Muscle of arm (tissue), 12 donors: Measurements from ENCODE around the gene HSPG2. TPM values are rescaled to one million over a fixed set of nuclear protein-coding genes. Genes with fewer than 3 reads are reported as not detected.
"Not testable (repeated sequence)": the region's sequence is repeated elsewhere in the genome, so short reads cannot be mapped to it uniquely, and the experiment has no call there.

ENCODE experiments used
- DNase-seq: peaks from one replicate; pipeline ENCODE4 v3.0.0-alpha.2; 2013
- polyA plus RNA-seq, 12 donors: library from polyadenylated mRNA; unstranded; fragments of 120-200 nt; gene quantifications; one replicate each; pipeline ENCODE4 v1.2.1, GENCODE V29; 2013; ENCODE audit not compliant: insufficient read length in 12 of 12

The HSPG2 gene
- polyA plus RNA-seq, 12 donors: 190 to 355 (median 246) TPM

DNA sequence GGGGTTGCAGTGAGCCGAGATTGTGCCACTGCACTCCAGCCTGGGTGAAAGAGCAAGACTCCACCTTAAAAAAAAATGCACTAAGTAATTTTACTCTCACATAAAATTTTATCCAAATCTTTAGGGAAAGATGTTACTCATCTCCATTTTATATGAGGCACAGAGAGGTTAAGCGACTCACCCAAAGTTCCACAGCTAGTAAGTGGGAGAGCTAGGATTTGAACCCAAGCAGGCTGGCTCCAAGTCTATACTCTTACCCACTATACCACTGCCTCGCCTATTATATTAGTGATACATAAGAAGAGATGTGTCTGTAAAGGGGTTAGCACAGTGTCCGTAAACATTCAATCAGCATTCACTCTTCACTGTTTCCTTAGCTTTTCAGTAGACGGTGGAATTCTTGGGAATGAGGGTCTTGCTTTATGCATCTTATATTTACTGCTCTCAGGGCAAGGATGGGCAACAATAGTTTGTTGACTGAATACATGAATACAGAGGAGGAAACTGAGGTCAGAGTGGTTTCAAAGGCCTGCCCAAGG lies 109.9 kb downstream of the HSPG2 start:
- DNase-seq: no peak

GRCh38 chr1:21826694-21827093 lies 110.4 kb downstream of the HSPG2 start:
- DNase-seq: not testable (repeated sequence)

DNA sequence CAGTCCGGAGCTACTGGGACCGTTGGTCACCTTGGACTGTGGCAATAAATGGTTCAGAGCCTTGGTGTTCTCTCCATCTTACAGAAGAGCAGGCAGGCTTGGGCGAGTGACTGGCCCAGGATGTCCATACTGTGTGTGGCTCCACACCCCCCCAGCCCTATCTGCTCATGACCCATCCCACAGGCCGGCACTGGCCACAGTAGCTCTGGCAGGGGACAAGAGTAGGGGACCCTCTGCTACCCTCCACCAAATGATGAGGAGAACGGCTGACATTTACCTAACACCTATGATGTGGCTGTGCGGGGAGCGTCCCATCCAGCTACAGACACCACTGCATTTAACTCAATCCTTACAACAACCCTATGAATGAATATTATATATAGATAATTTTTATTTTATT lies 111.7 kb downstream of the HSPG2 start:
- no peak for DNase-seq

GRCh38 chr1:21824926-21825325 lies 112.2 kb downstream of the HSPG2 start:
- DNase-seq: no peak

GRCh38 chr1:21823980-21824702 lies 113.0 kb downstream of the HSPG2 start:
- no peak for DNase-seq

DNA sequence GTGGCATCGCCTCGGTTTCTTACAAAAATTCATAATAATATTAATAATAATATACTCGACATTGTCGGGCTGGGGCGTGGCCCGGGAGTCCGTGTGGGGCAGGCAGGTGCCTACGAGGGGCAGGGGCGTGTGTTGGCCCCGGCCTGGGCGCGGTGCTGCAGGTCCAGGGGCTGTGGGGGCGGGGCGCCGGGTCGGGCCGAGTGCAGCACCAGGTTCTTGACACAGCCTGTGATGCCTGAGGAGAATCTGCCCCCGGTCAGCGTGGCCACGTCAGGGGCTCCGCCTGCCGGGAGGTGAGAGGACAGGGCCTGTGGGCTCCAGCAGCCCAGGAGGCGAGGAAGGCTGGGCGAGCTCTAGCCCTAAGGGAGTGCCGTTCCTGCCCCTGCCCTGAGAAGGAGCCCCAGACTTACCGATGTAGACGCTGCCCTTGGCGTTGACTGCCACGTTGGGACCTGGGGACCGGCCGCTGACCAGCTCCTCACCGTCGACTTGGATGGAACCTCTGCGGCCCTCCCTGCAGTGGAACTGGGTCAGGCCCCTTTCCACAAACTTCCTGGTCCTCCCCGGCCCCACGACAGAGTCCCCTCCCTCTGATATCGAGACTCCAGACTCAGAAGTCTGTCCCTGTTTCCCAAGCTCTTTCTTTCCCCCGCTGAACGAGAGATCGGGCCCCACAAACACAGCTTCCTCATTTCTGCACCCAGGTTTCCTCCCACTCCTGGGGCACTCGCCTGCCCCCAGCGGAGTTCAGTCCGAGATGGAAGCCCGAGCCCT lies 113.7 kb downstream of the HSPG2 start:
- no peak for DNase-seq

GRCh38 chr1:21822349-21822748 lies 114.8 kb downstream of the HSPG2 start:
- DNase-seq: no peak

GRCh38 chr1:21821385-21822019 lies 115.6 kb downstream of the HSPG2 start:
- no peak for DNase-seq

DNA sequence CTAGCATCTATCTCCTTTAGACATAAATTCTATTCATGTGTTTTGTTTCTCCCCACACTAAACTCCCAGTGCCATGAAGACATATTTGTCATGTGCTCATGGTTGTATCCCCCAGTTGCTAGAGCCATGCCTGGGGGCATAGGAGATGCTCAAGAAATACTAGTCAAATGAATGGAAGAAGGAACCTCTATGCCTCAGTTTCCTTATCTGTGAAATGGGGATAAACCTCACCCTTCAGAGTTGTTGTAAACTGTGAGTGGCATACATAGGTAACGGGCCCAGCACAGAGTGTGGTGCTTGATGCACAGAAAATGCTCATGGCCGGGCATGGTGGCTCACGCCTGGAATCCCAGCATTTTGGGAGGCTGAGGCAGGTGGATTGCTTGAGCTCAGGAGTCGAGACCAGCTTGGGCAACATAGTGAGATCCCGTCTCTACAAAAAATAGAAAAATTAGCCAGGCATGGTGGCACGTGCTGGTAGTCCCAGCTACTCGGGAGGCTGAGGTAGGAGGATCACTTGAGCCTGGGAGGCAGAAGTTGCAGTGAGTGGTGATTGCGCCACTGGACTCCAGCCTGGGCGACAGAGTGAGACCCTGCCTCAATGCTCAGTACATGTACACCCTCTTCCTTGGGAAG lies 116.4 kb downstream of the HSPG2 start:
- no peak for DNase-seq

GRCh38 chr1:21818656-21819055 lies 118.5 kb downstream of the HSPG2 start:
- DNase-seq: no peak

GRCh38 chr1:21816602-21817302 lies 120.4 kb downstream of the HSPG2 start:
- DNase-seq: no peak

GRCh38 chr1:21815724-21816321 lies 121.3 kb downstream of the HSPG2 start:
- DNase-seq: peak; percentile 58

DNA sequence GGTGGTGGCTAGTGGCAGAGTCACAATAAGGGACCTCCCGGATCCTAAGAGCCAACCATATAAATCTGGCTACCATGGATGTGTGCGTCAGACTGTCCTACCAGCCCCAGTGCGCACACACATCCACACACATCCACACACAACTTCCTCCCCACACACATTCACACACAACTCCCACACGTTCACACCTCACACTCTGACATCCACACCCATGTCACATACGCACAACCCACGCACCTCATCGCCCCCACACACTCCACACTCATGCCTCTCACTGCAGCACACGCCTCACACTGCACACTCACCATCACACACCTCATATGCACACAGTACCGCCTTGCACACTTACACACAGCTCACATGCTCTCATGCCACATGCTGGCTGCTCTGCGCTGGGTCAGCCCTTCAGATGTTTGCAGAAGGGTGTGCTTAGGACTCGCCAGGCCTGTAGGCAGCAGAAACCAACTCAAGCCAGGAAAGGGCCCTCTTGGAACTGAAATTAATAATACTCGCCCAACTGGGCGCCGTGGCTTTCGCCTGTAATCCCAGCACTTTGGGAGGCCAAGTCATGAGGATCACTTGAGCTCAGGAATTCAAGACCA lies 122.0 kb downstream of the HSPG2 start:
- DNase-seq: no peak

GRCh38 chr1:21814241-21814918 lies 122.7 kb downstream of the HSPG2 start:
- peak; percentile 39 for DNase-seq

GRCh38 chr1:21813542-21813941 lies 123.6 kb downstream of the HSPG2 start:
- DNase-seq: no peak

DNA sequence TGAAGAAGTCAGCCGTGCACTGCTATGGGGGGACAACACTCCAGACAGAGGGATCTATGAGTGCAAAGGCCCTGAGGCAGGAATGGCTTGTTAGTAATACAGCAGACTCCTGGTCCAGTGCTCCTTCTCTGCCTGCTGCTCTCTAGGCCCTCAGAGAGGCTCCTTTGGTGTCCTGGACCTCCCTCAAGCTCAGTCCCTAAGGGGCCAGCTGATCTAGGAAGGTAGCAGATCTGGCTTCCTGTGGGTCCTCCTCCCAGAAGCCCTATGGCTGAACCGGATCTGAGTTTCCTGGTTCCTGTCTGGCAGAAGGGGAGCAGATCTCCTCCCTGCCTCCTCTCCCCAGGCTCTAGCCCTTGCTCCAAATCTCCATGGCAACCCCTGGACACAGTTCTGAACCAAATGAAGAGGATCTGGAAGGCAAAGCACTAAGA lies 125.2 kb downstream of the HSPG2 start, which contains the start of gene LDLRAD2:
Gene LDLRAD2, plus strand, starts transcription at position 391 of the 431 bp plus-strand sequence. CDS start 187 bp downstream, outside the sequence.
- no peak for DNase-seq

DNA sequence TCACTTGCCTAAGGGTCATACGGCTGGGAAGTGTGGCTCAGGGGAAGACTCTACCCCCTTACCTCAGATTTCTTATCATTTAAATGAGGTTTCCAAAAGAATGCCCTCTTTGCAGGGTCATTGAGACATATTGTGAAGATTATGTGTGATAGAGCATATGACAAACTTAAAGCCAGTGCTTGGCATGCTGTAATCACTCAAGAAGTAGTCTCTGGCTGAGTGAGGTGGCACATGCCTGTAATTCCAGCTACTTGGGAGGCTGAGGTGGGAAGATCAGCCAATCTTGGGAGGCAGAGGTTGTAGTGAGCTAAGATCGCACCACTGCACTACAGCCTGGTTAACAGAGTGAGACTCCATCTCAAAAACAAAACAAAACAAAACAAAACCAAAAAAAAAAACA lies 132.6 kb downstream of the HSPG2 start:
- DNase-seq: no peak

GRCh38 chr1:21801100-21801499 lies 136.0 kb downstream of the HSPG2 start:
- no peak for DNase-seq

GRCh38 chr1:21799730-21800129 lies 137.4 kb downstream of the HSPG2 start:
- DNase-seq: no peak

GRCh38 chr1:21795075-21795474 lies 142.0 kb downstream of the HSPG2 start:
- DNase-seq: no peak
